Mucosa of rectum (tissue), 2 donors: ENCODE measurements around the gene ZMPSTE24.

ENCODE experiments used
- H3K27ac ChIP-seq, 2 donors: one replicate each; pipeline ENCODE4 v1.7.0; 2013; ENCODE audit warnings: inconsistent platforms in 2 of 2, low read depth in 2 of 2, low read length in 2 of 2
- H3K27me3 ChIP-seq, 2 donors: one replicate each; pipeline ENCODE4 v1.7.0; 2013; ENCODE audit warnings: low read length in 2 of 2; ENCODE audit not compliant: control insufficient read depth in 2 of 2, insufficient read depth in 2 of 2
- H3K36me3 ChIP-seq, 2 donors: one replicate each; pipeline ENCODE4 v1.7.0; 2013; ENCODE audit warnings: low read length in 2 of 2; ENCODE audit not compliant: control insufficient read depth in 2 of 2, insufficient read depth in 2 of 2
- H3K4me1 ChIP-seq, 2 donors: one replicate each; pipeline ENCODE4 v1.7.0; 2013; ENCODE audit warnings: low read length in 2 of 2, mild to moderate bottlenecking in 1 of 2; ENCODE audit not compliant: control insufficient read depth in 2 of 2, insufficient read depth in 2 of 2
- H3K4me3 ChIP-seq, 2 donors: one replicate each; pipeline ENCODE4 v1.7.0; 2013; ENCODE audit warnings: low read length in 2 of 2
- H3K9ac ChIP-seq, 2 donors: one replicate each; pipeline ENCODE4 v1.7.0; 2013; ENCODE audit warnings: low read length in 2 of 2, low read depth in 1 of 2, mild to moderate bottlenecking in 1 of 2
- H3K9me3 ChIP-seq, 2 donors: one replicate each; pipeline ENCODE4 v1.7.0; 2013; ENCODE audit warnings: low read length in 2 of 2; ENCODE audit not compliant: control insufficient read depth in 2 of 2
- donor health status: healthy.
- donor health status: Normal muscosa, but diverticular disease.

Gene ZMPSTE24

GRCh38 chr1:40257313-40257687, 736 bp upstream of the ZMPSTE24 start:
- no peaks in the 10 kb centered on the region for H3K27me3 ChIP-seq
- no peaks in the 10 kb centered on the region for H3K9me3 ChIP-seq
- peaks cover 6 to 8% of the 10 kb centered on the region in 2 donors for H3K4me1 ChIP-seq
- peak overlapping the region; percentile 80 to 100 for H3K9ac ChIP-seq
- H3K36me3 ChIP-seq: peaks cover 12 to 17% of the 10 kb centered on the region in 2 donors
- H3K4me3 ChIP-seq: peak overlapping the region; percentile 81 to 100
- peak overlapping the region; percentile 95 to 99 for H3K27ac ChIP-seq

GRCh38 chr1:40258445-40258769, 371 bp downstream of the ZMPSTE24 start:
- peaks cover 6 to 8% of the 10 kb centered on the region in 2 donors for H3K4me1 ChIP-seq
- peaks cover 22 to 27% of the 10 kb centered on the region in 2 donors for H3K36me3 ChIP-seq
- peak overlapping the region; percentile 79 to 80 for H3K9ac ChIP-seq
- H3K9me3 ChIP-seq: no peaks in the 10 kb centered on the region
- peak overlapping the region; percentile 95 to 99 for H3K27ac ChIP-seq
- peak overlapping the region; percentile 81 to 100 for H3K4me3 ChIP-seq
- no peaks in the 10 kb centered on the region for H3K27me3 ChIP-seq

GRCh38 chr1:40264354-40264781, 6.3 kb downstream of the ZMPSTE24 start:
- Histone ChIP-seq H3K36me3 (peaks cover 40 to 57% of the 10 kb centered on the region in 2 donors), H3K27me3 (no peaks in the 10 kb centered on the region), H3K9ac (no peak overlapping the region), H3K27ac (no peak overlapping the region), H3K4me1 (no peaks in the 10 kb centered on the region), H3K4me3 (no peak overlapping the region), H3K9me3 (no peaks in the 10 kb centered on the region)

DNA sequence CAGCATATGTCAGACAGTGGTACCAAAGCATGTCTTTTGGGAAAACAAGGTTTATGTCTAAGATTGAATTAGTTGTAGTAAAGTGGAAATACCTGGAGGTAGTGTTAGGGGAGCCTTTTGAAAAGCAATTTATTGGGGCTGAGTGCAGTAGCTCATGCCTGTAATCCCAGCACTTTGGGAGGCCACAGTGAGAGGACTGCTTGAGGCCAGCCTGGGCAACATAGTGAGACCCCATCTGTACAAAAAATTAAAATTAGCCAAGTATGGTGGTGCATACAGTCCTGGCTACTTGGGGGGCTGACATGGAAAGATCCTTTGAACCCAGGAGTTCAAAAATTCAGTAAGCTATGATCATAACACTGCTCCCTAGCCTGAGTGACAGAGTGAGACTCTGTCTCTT, 7.3 kb downstream of the ZMPSTE24 start:
- Histone ChIP-seq H3K27ac (no peak overlapping the region), H3K4me3 (no peak overlapping the region), H3K9me3 (no peaks in the 10 kb centered on the region), H3K9ac (no peak overlapping the region), H3K4me1 (no peaks in the 10 kb centered on the region), H3K36me3 (peaks cover 43 to 62% of the 10 kb centered on the region in 2 donors), H3K27me3 (no peaks in the 10 kb centered on the region)

- Histone ChIP-seq H3K27ac (no peak overlapping the region), H3K4me3 (no peak overlapping the region), H3K4me1 (no peaks in the 10 kb centered on the region), H3K27me3 (no peaks in the 10 kb centered on the region), H3K36me3 (peaks cover 42 to 62% of the 10 kb centered on the region in 2 donors), H3K9ac (no peak overlapping the region), H3K9me3 (no peaks in the 10 kb centered on the region)
Observed at GRCh38 chr1:40265919-40266318, 7.9 kb downstream of the ZMPSTE24 start.

DNA sequence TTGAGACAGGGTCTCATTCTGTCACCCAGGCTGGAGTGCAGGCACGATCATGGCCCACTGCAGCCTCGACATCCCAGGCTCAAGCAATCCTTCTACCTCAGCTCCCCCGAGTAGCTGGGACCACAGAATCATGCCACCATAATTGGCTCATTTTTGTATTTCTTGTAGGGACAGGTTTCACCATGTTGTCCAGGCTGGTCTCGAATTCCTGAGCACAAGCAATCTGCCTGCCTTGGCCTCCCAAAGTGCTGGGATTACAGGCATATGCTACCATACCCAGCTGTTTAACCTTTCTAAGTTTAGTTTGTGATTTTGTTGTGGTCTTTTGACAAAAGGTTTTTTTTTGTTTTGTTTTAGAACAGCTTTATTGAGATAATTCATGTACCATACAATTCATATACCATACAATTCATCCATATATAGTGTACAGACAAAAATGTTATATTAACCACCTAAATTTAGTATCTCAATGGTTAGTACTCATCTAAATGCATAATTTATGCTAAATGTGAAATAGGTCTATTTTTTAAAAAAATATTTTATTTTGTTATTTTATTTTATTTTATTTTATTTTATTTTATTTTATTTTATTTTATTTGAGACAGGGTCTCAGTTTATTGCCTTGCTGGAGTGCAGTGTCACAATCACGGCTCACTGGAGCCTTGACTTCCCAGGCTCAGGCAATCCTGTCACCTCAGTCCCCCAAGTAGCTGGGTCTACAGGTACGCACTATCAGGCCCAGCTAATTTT, 8.9 kb downstream of the ZMPSTE24 start:
- Histone ChIP-seq H3K9ac (no peak overlapping the region), H3K4me1 (no peaks in the 10 kb centered on the region), H3K9me3 (no peaks in the 10 kb centered on the region), H3K36me3 (peaks cover 38 to 61% of the 10 kb centered on the region in 2 donors), H3K27ac (no peak overlapping the region), H3K4me3 (no peak overlapping the region), H3K27me3 (no peaks in the 10 kb centered on the region)

GRCh38 chr1:40267767-40268187, 9.7 kb downstream of the ZMPSTE24 start:
- H3K9ac ChIP-seq: no peak overlapping the region
- H3K36me3 ChIP-seq: peaks cover 35 to 57% of the 10 kb centered on the region in 2 donors
- no peaks in the 10 kb centered on the region for H3K4me1 ChIP-seq
- no peak overlapping the region for H3K4me3 ChIP-seq
- H3K27ac ChIP-seq: no peak overlapping the region
- no peaks in the 10 kb centered on the region for H3K27me3 ChIP-seq
- H3K9me3 ChIP-seq: no peaks in the 10 kb centered on the region

DNA sequence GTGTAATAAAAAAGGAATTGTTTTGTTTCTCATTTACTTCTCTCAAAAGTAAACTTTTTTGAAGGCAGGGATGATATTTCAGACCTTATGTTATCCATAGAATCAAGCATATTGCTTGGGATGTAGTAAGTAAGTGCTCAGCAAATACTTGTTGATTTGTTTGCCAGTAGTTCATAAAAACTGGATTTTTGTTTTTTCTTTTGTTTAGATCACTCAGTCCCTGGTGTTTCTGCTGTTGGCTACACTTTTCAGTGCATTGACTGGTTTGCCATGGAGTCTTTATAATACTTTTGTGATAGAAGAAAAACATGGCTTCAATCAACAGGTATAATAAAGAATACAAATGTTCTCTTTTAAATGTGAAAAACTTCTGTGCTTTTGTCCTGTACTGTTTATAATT, 10.2 kb downstream of the ZMPSTE24 start:
- no peaks in the 10 kb centered on the region for H3K27me3 ChIP-seq
- no peaks in the 10 kb centered on the region for H3K9me3 ChIP-seq
- H3K9ac ChIP-seq: no peak overlapping the region
- peaks cover 30 to 56% of the 10 kb centered on the region in 2 donors for H3K36me3 ChIP-seq
- H3K4me1 ChIP-seq: no peaks in the 10 kb centered on the region
- H3K4me3 ChIP-seq: no peak overlapping the region
- H3K27ac ChIP-seq: no peak overlapping the region

DNA sequence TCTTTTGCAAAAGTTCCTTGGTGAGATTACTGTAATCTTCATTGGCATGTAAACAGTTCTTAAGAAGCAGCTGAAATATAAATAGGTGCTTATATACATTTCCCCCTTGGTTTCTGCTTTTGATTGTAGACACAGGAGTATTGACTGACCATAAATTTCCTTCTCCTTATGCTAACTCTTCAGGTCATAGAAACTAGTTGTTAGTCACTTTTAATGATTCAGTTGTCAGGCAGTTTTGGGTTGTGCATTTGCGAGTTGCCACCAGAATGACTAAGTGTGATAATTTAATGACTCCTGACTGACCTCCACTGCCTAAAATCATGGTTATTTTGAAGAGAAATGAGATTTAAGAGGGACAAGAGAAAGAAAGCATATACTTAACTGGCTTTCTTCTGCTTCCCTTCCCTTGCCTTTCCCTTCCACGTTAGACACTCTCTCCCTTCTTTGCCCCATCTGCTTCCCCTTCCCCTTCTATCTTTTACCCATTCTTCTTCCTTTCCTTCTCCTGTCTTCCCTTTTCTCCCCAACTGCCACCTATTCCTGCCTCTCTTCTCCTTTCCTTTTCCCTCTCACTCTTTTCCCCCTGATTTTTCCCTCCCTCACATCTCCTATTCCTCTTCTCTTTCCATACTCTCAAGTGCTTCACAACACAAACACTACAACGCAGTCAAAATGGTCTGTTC, 12.3 kb downstream of the ZMPSTE24 start:
- no peak overlapping the region for H3K9ac ChIP-seq
- peaks cover 32 to 53% of the 10 kb centered on the region in 2 donors for H3K36me3 ChIP-seq
- H3K9me3 ChIP-seq: no peaks in the 10 kb centered on the region
- no peak overlapping the region for H3K4me3 ChIP-seq
- H3K4me1 ChIP-seq: no peaks in the 10 kb centered on the region
- H3K27me3 ChIP-seq: no peaks in the 10 kb centered on the region
- no peak overlapping the region for H3K27ac ChIP-seq

DNA sequence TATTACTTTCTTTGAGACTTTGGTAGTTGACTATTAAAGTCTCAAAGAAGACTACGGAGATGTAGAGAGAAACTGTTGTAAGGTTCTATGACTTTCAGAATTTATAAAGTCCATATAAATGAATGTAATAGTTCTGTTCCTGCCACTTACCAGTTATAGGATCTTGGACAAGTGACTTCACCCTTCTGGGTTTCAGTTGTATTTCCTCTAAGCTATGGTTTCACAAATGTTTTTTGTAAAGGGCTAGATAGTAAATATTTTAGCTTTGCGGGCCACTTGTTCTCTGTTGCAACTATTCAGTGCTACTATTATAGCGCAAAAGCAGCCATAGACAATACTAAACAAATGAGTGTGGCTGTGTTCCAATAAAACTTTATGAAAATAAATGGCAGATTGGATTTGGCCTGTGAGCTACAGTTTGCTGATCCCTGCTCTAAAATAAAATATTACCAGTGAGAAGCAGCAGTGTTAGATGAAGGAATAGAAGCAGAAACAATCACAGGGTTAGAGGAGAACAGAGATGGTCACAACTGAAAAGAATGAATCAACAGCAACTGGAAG, 14.7 kb downstream of the ZMPSTE24 start:
- Histone ChIP-seq H3K27me3 (no peaks in the 10 kb centered on the region), H3K4me3 (no peak overlapping the region), H3K36me3 (peaks cover 29 to 58% of the 10 kb centered on the region in 2 donors), H3K27ac (no peak overlapping the region), H3K9ac (no peak overlapping the region), H3K4me1 (no peaks in the 10 kb centered on the region), H3K9me3 (no peaks in the 10 kb centered on the region)
